OCI-LY7 (cell line): Measurements from ENCODE around the gene STK10. TPM values are rescaled to one million over a fixed set of nuclear protein-coding genes. Genes with fewer than 3 reads are reported as not detected.
"Not testable (repeated sequence)": the region's sequence is repeated elsewhere in the genome, so short reads cannot be mapped to it uniquely, and the experiment has no call there.

Source experiments
- BruUV-seq: library from RNA; stranded (reverse); fragments of 400-500 nt; replicated peaks from 2 replicates; lab custom pipeline; 2021; lab: Mats Ljungman, UMichigan
- CTCF ChIA-PET: fragments of 300-600 bp; sonication (Branson Sonifier 250); formaldehyde crosslinking; loops from one replicate; lab custom pipeline; 2022; ENCODE audit warnings: antibody characterized with exemption; ENCODE audit not compliant: unreplicated experiment; lab: Charles Lee
- POLR2A ChIA-PET: fragments of 300-600 bp; sonication (Branson Sonifier 250); formaldehyde crosslinking; loops from one replicate; lab custom pipeline; 2022; ENCODE audit warnings: antibody characterized with exemption; lab: Charles Lee
- DNase-seq: peaks from one replicate; pipeline ENCODE4 v3.0.0-alpha.2; 2015; ENCODE audit warnings: low spot score
- H2AFZ ChIP-seq: fragments of 200-600 bp; sonication (generic), shearing (Covaris generic); 2 replicates; pipeline ENCODE4 v1.6.1; 2014; ENCODE audit warnings: mild to moderate bottlenecking, antibody characterized with exemption, low read length, moderate library complexity
- H3K27ac ChIP-seq: fragments of 200-600 bp; sonication (generic); 2 replicates; pipeline ENCODE4 v1.5.1; 2014; ENCODE audit warnings: mixed run types, low read depth, mild to moderate bottlenecking, moderate library complexity, low read length, inconsistent platforms; ENCODE audit not compliant: poor library complexity, severe bottlenecking
- H3K36me3 ChIP-seq: fragments of 200-600 bp; sonication (generic); 2 replicates; pipeline ENCODE4 v1.6.1; 2014; ENCODE audit warnings: mild to moderate bottlenecking, antibody characterized with exemption, low read length, moderate library complexity, mixed read lengths; ENCODE audit not compliant: insufficient read depth
- H3K4me1 ChIP-seq: fragments of 200-600 bp; sonication (generic); 2 replicates; pipeline ENCODE4 v1.5.1; 2014; ENCODE audit warnings: mild to moderate bottlenecking, low read length; ENCODE audit not compliant: insufficient read depth, poor library complexity, severe bottlenecking
- H3K4me2 ChIP-seq: fragments of 200-600 bp; sonication (generic); 2 replicates; pipeline ENCODE4 v1.6.1; 2014; ENCODE audit warnings: mild to moderate bottlenecking, low read length
- H3K4me3 ChIP-seq: fragments of 200-600 bp; sonication (generic); 2 replicates; pipeline ENCODE4 v1.5.1; 2014; ENCODE audit warnings: mild to moderate bottlenecking, low read depth, low read length; ENCODE audit not compliant: poor library complexity, severe bottlenecking
- H3K79me2 ChIP-seq: fragments of 200-600 bp; sonication (generic); 2 replicates; pipeline ENCODE4 v1.6.1; 2016; ENCODE audit warnings: low read depth, mild to moderate bottlenecking, low read length, moderate library complexity, mixed read lengths; ENCODE audit not compliant: insufficient read depth
- H3K9me2 ChIP-seq: fragments of 200-600 bp; sonication (generic); 2 replicates; pipeline ENCODE4 v1.6.1; 2016; ENCODE audit warnings: mild to moderate bottlenecking, low read length, mixed read lengths; ENCODE audit not compliant: insufficient read depth
- H3K9me3 ChIP-seq: fragments of 200-600 bp; sonication (generic); 2 replicates; pipeline ENCODE4 v1.6.1; 2014; ENCODE audit warnings: mild to moderate bottlenecking, mixed run types, low read length, mixed read lengths
- H4K20me1 ChIP-seq: fragments of 200-600 bp; sonication (generic); 2 replicates; pipeline ENCODE4 v1.6.1; 2014; ENCODE audit warnings: mild to moderate bottlenecking, antibody characterized with exemption, low read length, moderate library complexity, mixed read lengths; ENCODE audit not compliant: insufficient read depth
- CTCF ChIP-seq: fragments of 200-600 bp; sonication (generic); conservative IDR thresholded peaks from 2 replicates; pipeline ENCODE4 v1.5.1; 2014; ENCODE audit warnings: mild to moderate bottlenecking, antibody characterized with exemption, low read length, moderate library complexity, mixed read lengths
- EZH2phosphoT487 ChIP-seq: fragments of 200-600 bp; sonication (generic); IDR thresholded peaks from 2 replicates; pipeline ENCODE4 v1.6.1; 2018; ENCODE audit warnings: low read depth, borderline replicate concordance, mild to moderate bottlenecking, mixed run types, antibody characterized with exemption, low read length, moderate library complexity, mixed read lengths
- intact Hi-C: fragments of 100-400 bp; cut with micrococcal nuclease; formaldehyde crosslinking; loops from one replicate; pipeline ENCODE4 v1.10.0; 2022; ENCODE audit not compliant: unreplicated experiment
- total RNA-seq, 2 experiments: library from RNA; depleted of rRNA in 1 of 2; stranded (reverse); fragments of >200 nt in 1 of 2; shearing (Covaris generic) in 1 of 2; gene quantifications; 2 replicates each; pipeline ENCODE4 v1.2.3, GENCODE V29; 2014 to 2022

STK10 gene
- total RNA-seq, 2 experiments from 2014 or later: 53.7 to 89.7 TPM

- ChIA-PET CTCF (interaction anchor here (0.5 kb wide), 1 partner anchor 11 kb away, joined by 3 read pairs; no protein-coding TSS in a partner anchor), POLR2A (interaction anchor here (0.6 to 1.0 kb wide), 2 partner anchors 10 to 290 kb away, joined by 3 to 5 read pairs; no protein-coding TSS in a partner anchor)
- Histone ChIP-seq H3K36me3 (no peaks in the 10 kb centered on the region), H3K27ac (no peak overlapping the region), H3K9me2 (no peaks in the 10 kb centered on the region), H4K20me1 (no peaks in the 10 kb centered on the region), H3K9me3 (no peaks in the 10 kb centered on the region), H3K79me2 (no peaks in the 10 kb centered on the region), H3K4me2 (no peak overlapping the region), H2AFZ (no peak overlapping the region), H3K4me3 (no peak overlapping the region), H3K4me1 (no peaks in the 10 kb centered on the region)
- no peak for DNase-seq
- TF ChIP-seq EZH2phosphoT487 (no peak), CTCF (no peak)
- BruUV-seq: no TSS peak
- intact Hi-C loops: no loop called here
Observed at GRCh38 chr5:172200476-172200875, 12.5 kb upstream of the STK10 start.

DNA sequence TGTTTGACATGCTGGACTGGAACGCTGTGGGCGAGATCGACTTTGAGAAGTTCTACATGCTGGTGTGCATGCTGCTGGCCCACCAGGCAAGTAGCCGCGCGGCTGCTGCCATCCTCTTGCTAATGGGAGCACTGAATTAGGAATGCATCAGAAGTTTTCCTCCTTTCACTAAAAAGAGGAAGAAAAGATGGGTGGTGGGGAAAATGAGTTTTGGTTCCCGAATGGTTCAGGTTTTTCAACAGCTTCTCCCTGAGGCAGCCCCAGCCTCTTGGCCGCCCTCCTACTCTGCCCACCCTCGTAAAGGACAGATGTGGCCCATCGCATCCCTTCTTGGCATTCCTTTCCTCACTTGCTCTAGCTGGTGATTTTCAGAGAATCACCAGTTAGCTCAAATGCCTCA lies 11.4 kb upstream of the STK10 start:
- H3K79me2 ChIP-seq: no peaks in the 10 kb centered on the region
- H3K9me2 ChIP-seq: no peaks in the 10 kb centered on the region
- no peaks in the 10 kb centered on the region for H4K20me1 ChIP-seq
- no peak overlapping the region for H3K27ac ChIP-seq
- no peak overlapping the region for H3K4me3 ChIP-seq
- no peaks in the 10 kb centered on the region for H3K4me1 ChIP-seq
- H3K36me3 ChIP-seq: no peaks in the 10 kb centered on the region
- intact Hi-C loops: no loop called here
- TF ChIP-seq CTCF (no peak), EZH2phosphoT487 (no peak)
- BruUV-seq: no TSS peak
- no peak overlapping the region for H3K4me2 ChIP-seq
- no peak overlapping the region for H2AFZ ChIP-seq
- POLR2A ChIA-PET: interaction anchor here (0.5 to 0.7 kb wide), 5 partner anchors 12 to 913 kb away, joined by 3 to 5 read pairs (median 4); no protein-coding TSS in a partner anchor
- no peaks in the 10 kb centered on the region for H3K9me3 ChIP-seq
- no peak for DNase-seq
- CTCF ChIA-PET: no interaction called here

DNA sequence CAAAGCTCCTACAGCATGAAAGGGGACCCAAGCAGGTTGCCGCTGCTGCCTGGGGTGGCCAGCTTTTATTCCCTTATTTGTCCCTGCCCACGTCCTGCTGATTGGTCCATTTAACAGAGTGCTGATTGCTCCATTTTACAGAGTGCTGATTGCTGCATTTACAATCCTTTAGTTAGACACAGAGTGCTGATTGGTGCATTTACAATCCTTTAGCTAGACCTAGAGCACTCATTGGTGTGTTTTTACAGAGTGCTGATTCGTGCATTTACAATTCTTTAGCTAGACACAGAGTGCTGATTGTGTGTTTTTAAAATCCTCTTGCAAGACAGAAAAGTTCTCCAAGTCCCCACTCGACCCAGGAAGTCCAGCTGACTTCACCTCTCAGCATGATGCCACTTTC lies 9.8 kb upstream of the STK10 start:
- H3K4me1 ChIP-seq, H3K9me2 ChIP-seq, DNase-seq, intact Hi-C loops, POLR2A ChIA-PET, H2AFZ ChIP-seq, H3K79me2 ChIP-seq, H3K4me3 ChIP-seq, H3K36me3 ChIP-seq, H3K4me2 ChIP-seq, H3K27ac ChIP-seq, BruUV-seq, H4K20me1 ChIP-seq, H3K9me3 ChIP-seq, CTCF ChIA-PET: not testable (repeated sequence)
